ENCODE measurements around the gene PTGES. TPM values are rescaled to one million over a fixed set of nuclear protein-coding genes. Genes with fewer than 3 reads are reported as not detected.

The PTGES gene
- total RNA-seq, 1 experiment from 2014 or later, result 2.5 TPM

DNA sequence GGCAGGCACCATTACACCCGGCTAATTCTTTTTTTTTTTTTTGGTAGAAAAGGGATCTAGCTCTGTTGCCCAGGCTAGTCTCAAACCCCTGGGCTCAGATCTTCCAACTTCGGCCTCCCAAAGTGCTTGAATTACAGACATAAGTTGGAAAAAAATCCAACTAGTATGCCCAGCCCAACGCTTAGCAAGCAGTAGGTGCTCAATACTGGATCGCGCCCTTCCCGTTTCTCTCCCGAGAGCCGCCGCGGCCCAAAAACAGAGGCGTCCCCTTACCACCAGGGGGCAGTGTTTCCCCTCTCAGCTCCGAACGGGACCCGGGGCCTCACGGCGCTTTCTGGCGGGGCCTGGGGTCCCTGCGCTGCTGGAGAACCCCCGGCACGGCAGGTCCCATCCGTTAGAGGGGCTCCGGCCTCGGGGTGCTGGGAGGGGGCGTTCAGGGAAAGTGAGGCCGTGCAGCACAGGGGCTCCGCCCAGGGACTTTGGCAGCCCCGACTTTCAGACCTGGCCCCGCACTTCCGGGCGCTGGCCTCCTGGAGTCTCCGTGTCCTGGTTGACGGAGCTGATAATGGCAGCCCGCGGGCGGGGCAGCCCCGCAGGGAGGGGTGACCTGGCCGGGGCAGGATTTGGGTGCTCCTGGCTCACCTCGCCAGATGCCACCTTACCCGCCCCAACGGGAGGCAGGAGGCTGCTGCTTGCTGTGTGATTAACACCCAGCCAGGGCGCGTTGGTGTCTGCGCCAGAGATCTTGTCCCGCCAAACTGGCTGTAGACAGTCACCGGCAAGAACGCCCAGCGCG lies 15.2 kb downstream of the PTGES start (continued):
- TF ChIP-seq, protein P1, sequence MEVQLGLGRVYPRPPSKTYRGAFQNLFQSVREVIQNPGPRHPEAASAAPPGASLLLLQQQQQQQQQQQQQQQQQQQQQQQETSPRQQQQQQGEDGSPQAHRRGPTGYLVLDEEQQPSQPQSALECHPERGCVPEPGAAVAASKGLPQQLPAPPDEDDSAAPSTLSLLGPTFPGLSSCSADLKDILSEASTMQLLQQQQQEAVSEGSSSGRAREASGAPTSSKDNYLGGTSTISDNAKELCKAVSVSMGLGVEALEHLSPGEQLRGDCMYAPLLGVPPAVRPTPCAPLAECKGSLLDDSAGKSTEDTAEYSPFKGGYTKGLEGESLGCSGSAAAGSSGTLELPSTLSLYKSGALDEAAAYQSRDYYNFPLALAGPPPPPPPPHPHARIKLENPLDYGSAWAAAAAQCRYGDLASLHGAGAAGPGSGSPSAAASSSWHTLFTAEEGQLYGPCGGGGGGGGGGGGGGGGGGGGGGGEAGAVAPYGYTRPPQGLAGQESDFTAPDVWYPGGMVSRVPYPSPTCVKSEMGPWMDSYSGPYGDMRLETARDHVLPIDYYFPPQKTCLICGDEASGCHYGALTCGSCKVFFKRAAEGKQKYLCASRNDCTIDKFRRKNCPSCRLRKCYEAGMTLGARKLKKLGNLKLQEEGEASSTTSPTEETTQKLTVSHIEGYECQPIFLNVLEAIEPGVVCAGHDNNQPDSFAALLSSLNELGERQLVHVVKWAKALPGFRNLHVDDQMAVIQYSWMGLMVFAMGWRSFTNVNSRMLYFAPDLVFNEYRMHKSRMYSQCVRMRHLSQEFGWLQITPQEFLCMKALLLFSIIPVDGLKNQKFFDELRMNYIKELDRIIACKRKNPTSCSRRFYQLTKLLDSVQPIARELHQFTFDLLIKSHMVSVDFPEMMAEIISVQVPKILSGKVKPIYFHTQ (CRISPR knock-in tag; IDR thresholded peaks at IDR 0.05), result no peak
- no peak for TF ChIP-seq HMGA2 (CRISPR knock-in tag; IDR thresholded peaks at IDR 0.05)
- TF ChIP-seq, protein P2, sequence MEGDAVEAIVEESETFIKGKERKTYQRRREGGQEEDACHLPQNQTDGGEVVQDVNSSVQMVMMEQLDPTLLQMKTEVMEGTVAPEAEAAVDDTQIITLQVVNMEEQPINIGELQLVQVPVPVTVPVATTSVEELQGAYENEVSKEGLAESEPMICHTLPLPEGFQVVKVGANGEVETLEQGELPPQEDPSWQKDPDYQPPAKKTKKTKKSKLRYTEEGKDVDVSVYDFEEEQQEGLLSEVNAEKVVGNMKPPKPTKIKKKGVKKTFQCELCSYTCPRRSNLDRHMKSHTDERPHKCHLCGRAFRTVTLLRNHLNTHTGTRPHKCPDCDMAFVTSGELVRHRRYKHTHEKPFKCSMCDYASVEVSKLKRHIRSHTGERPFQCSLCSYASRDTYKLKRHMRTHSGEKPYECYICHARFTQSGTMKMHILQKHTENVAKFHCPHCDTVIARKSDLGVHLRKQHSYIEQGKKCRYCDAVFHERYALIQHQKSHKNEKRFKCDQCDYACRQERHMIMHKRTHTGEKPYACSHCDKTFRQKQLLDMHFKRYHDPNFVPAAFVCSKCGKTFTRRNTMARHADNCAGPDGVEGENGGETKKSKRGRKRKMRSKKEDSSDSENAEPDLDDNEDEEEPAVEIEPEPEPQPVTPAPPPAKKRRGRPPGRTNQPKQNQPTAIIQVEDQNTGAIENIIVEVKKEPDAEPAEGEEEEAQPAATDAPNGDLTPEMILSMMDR (IDR thresholded peaks at IDR 0.05), result peak; percentile 98
- no peak for TF ChIP-seq CREB1 (CRISPR knock-in tag; IDR thresholded peaks at IDR 0.05)
- no peak for TF ChIP-seq ZNF263 (CRISPR knock-in tag; IDR thresholded peaks at IDR 0.05; ENCODE audit: low read depth)
- no peak for TF ChIP-seq NFATC4 (CRISPR knock-in tag; IDR thresholded peaks at IDR 0.05)
- no peak for TF ChIP-seq PRRX2 (CRISPR knock-in tag; IDR thresholded peaks at IDR 0.05)
- TF ChIP-seq, protein P3, sequence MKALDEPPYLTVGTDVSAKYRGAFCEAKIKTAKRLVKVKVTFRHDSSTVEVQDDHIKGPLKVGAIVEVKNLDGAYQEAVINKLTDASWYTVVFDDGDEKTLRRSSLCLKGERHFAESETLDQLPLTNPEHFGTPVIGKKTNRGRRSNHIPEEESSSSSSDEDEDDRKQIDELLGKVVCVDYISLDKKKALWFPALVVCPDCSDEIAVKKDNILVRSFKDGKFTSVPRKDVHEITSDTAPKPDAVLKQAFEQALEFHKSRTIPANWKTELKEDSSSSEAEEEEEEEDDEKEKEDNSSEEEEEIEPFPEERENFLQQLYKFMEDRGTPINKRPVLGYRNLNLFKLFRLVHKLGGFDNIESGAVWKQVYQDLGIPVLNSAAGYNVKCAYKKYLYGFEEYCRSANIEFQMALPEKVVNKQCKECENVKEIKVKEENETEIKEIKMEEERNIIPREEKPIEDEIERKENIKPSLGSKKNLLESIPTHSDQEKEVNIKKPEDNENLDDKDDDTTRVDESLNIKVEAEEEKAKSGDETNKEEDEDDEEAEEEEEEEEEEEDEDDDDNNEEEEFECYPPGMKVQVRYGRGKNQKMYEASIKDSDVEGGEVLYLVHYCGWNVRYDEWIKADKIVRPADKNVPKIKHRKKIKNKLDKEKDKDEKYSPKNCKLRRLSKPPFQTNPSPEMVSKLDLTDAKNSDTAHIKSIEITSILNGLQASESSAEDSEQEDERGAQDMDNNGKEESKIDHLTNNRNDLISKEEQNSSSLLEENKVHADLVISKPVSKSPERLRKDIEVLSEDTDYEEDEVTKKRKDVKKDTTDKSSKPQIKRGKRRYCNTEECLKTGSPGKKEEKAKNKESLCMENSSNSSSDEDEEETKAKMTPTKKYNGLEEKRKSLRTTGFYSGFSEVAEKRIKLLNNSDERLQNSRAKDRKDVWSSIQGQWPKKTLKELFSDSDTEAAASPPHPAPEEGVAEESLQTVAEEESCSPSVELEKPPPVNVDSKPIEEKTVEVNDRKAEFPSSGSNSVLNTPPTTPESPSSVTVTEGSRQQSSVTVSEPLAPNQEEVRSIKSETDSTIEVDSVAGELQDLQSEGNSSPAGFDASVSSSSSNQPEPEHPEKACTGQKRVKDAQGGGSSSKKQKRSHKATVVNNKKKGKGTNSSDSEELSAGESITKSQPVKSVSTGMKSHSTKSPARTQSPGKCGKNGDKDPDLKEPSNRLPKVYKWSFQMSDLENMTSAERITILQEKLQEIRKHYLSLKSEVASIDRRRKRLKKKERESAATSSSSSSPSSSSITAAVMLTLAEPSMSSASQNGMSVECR (CRISPR knock-in tag; IDR thresholded peaks at IDR 0.05; ENCODE audit: borderline replicate concordance), result peak; percentile 39; the same call in 1 of the 2 replicates
- TF ChIP-seq, protein P4, sequence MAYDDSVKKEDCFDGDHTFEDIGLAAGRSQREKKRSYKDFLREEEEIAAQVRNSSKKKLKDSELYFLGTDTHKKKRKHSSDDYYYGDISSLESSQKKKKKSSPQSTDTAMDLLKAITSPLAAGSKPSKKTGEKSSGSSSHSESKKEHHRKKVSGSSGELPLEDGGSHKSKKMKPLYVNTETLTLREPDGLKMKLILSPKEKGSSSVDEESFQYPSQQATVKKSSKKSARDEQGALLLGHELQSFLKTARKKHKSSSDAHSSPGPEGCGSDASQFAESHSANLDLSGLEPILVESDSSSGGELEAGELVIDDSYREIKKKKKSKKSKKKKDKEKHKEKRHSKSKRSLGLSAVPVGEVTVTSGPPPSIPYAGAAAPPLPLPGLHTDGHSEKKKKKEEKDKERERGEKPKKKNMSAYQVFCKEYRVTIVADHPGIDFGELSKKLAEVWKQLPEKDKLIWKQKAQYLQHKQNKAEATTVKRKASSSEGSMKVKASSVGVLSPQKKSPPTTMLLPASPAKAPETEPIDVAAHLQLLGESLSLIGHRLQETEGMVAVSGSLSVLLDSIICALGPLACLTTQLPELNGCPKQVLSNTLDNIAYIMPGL (CRISPR knock-in tag; IDR thresholded peaks at IDR 0.05), result peak; percentile 87; the same call in 1 of the 2 replicates
- TF ChIP-seq, protein P5, sequence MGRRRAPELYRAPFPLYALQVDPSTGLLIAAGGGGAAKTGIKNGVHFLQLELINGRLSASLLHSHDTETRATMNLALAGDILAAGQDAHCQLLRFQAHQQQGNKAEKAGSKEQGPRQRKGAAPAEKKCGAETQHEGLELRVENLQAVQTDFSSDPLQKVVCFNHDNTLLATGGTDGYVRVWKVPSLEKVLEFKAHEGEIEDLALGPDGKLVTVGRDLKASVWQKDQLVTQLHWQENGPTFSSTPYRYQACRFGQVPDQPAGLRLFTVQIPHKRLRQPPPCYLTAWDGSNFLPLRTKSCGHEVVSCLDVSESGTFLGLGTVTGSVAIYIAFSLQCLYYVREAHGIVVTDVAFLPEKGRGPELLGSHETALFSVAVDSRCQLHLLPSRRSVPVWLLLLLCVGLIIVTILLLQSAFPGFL (CRISPR knock-in tag; IDR thresholded peaks at IDR 0.05; ENCODE audit: borderline replicate concordance), result no peak
- TF ChIP-seq, protein P6, sequence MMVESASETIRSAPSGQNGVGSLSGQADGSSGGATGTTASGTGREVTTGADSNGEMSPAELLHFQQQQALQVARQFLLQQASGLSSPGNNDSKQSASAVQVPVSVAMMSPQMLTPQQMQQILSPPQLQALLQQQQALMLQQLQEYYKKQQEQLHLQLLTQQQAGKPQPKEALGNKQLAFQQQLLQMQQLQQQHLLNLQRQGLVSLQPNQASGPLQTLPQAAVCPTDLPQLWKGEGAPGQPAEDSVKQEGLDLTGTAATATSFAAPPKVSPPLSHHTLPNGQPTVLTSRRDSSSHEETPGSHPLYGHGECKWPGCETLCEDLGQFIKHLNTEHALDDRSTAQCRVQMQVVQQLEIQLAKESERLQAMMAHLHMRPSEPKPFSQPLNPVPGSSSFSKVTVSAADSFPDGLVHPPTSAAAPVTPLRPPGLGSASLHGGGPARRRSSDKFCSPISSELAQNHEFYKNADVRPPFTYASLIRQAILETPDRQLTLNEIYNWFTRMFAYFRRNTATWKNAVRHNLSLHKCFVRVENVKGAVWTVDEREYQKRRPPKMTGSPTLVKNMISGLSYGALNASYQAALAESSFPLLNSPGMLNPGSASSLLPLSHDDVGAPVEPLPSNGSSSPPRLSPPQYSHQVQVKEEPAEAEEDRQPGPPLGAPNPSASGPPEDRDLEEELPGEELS (CRISPR knock-in tag; IDR thresholded peaks at IDR 0.05), result 0 out of 2 replicates have a peak, but pooled peaks have one; percentile 15
- TF ChIP-seq, protein P7, sequence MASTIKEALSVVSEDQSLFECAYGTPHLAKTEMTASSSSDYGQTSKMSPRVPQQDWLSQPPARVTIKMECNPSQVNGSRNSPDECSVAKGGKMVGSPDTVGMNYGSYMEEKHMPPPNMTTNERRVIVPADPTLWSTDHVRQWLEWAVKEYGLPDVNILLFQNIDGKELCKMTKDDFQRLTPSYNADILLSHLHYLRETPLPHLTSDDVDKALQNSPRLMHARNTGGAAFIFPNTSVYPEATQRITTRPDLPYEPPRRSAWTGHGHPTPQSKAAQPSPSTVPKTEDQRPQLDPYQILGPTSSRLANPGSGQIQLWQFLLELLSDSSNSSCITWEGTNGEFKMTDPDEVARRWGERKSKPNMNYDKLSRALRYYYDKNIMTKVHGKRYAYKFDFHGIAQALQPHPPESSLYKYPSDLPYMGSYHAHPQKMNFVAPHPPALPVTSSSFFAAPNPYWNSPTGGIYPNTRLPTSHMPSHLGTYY (CRISPR knock-in tag; IDR thresholded peaks at IDR 0.05), result no peak
- TF ChIP-seq, protein P8, sequence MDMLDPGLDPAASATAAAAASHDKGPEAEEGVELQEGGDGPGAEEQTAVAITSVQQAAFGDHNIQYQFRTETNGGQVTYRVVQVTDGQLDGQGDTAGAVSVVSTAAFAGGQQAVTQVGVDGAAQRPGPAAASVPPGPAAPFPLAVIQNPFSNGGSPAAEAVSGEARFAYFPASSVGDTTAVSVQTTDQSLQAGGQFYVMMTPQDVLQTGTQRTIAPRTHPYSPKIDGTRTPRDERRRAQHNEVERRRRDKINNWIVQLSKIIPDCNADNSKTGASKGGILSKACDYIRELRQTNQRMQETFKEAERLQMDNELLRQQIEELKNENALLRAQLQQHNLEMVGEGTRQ (CRISPR knock-in tag; IDR thresholded peaks at IDR 0.05), result no peak
- TF ChIP-seq NFE2L1 (CRISPR knock-in tag; IDR thresholded peaks at IDR 0.05), result no peak
- TF ChIP-seq GABPB1 (CRISPR knock-in tag; IDR thresholded peaks at IDR 0.05), result no peak
- peak; percentile 61 for TF ChIP-seq ZNF423 (CRISPR knock-in tag; IDR thresholded peaks at IDR 0.05)
- TF ChIP-seq ELF4 (CRISPR knock-in tag; IDR thresholded peaks at IDR 0.05; ENCODE audit: low read depth), result no peak
- no peak for TF ChIP-seq ESRRA (CRISPR knock-in tag; IDR thresholded peaks at IDR 0.05; ENCODE audit: borderline replicate concordance)
- TF ChIP-seq, protein P9, sequence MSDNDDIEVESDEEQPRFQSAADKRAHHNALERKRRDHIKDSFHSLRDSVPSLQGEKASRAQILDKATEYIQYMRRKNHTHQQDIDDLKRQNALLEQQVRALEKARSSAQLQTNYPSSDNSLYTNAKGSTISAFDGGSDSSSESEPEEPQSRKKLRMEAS (CRISPR knock-in tag; IDR thresholded peaks at IDR 0.05), result peak; percentile 39; the same call in 1 of the 2 replicates
